GM12878 (cell line): ENCODE measurements around the gene WSCD2.

Experiments used
- GABPA ChIP-seq: IDR thresholded peaks from 2 replicates; pipeline ENCODE4 v1.6.1; 2014; ENCODE audit warnings: antibody characterized with exemption, low read depth, mild to moderate bottlenecking, inconsistent platforms
- HDGF ChIP-seq: fragments of 450-650 bp; IDR thresholded peaks from 2 replicates; pipeline ENCODE4 v1.6.1; 2016; ENCODE audit warnings: antibody characterized with exemption
- RELA ChIP-seq: fragments of 450-650 bp; IDR thresholded peaks from 2 replicates; pipeline ENCODE4 v1.8.0; 2014; ENCODE audit warnings: borderline replicate concordance; ENCODE audit not compliant: partially characterized antibody
- USF2 ChIP-seq: IDR thresholded peaks from 2 replicates; pipeline ENCODE4 v1.6.1; 2011; ENCODE audit warnings: low read depth, low read length, improper control_type of control experiment, borderline replicate concordance
- YY1 ChIP-seq: IDR thresholded peaks from 2 replicates; pipeline ENCODE4 v1.6.1; 2011; ENCODE audit warnings: low read depth, mild to moderate bottlenecking, low read length
- ZNF274 ChIP-seq: IDR thresholded peaks from one replicate; pipeline ENCODE4 v1.8.0; 2011; ENCODE audit not compliant: insufficient read length, insufficient read depth

- TF ChIP-seq GABPA: no peak
- TF ChIP-seq ZNF274: no peak
- TF ChIP-seq HDGF: no peak
- TF ChIP-seq RELA: no peak
- no peak for TF ChIP-seq USF2
- no peak for TF ChIP-seq YY1
Measured at GRCh38 chr12:108103087-108103486, 26.0 kb upstream of the WSCD2 start.
